Measurements from ENCODE around the gene ATP2B1. TPM values are rescaled to one million over a fixed set of nuclear protein-coding genes. Genes with fewer than 3 reads are reported as not detected.
A peak's percentile ranks its signal among the peaks of the same experiment; 100 is the strongest.
"Not testable (repeated sequence)": the region's sequence is repeated elsewhere in the genome, so short reads cannot be mapped to it uniquely, and the experiment has no call there.

Gene ATP2B1
- total RNA-seq, 1 donor from 2014 or later, result 11.9 TPM

DNA sequence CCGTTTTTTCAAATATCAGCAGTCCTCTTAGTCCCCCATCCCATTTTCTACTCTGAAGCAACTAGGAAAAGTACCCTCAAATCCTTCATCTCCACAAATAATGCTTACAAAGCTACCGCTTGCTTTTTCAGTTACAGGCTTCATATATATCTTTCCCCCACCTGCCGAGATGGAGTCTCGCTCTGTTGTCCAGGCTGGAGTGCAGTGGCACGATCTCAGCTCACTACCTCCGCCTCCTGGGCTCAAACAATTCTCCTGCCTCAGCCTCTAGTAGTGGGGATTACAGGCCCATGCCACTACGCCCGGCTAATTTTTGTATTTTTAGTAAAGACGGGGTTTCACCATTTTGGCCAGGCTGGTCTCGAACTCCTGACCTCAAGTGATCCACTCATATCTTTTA lies 10.9 kb downstream of the ATP2B1 start:
- intact Hi-C loops (cut with micrococcal nuclease); ATAC-seq; DNase-seq: not testable (repeated sequence)

- no peak for DNase-seq
- intact Hi-C loops (cut with micrococcal nuclease), result no loop called here
- ATAC-seq, result no peak
Measured at GRCh38 chr12:89697296-89697695, 11.3 kb downstream of the ATP2B1 start.

DNA sequence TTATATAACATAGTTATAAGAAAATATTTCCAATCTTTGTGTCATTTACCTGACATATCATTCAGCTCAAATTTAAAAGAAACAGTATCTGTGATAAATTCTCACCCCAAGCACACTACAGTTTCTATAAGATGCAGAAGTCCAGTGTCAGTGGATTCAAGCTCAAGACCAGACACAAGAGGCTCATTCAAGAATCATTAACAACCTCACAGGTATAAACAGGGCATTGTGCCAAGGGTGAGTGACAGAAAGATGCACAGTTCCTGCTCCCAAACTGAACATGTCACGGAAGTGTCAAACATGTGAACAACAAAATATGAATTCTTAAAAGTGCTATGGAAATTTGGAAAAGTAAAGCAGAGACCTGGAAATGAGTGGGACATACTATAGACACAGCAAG lies 12.8 kb downstream of the ATP2B1 start:
- intact Hi-C loops (cut with micrococcal nuclease), result no loop called here
- DNase-seq, result no peak
- ATAC-seq, result no peak

GRCh38 chr12:89695100-89695499 lies 13.5 kb downstream of the ATP2B1 start:
- intact Hi-C loops (cut with micrococcal nuclease), result no loop called here
- DNase-seq, result no peak
- peak; percentile 78 for ATAC-seq

GRCh38 chr12:89694542-89694941 lies 14.1 kb downstream of the ATP2B1 start:
- ATAC-seq (no peak), DNase-seq (no peak)
- intact Hi-C loops (cut with micrococcal nuclease), result no loop called here

GRCh38 chr12:89693639-89694202 lies 14.9 kb downstream of the ATP2B1 start:
- ATAC-seq (no peak), DNase-seq (no peak)
- intact Hi-C loops (cut with micrococcal nuclease), result no loop called here

DNA sequence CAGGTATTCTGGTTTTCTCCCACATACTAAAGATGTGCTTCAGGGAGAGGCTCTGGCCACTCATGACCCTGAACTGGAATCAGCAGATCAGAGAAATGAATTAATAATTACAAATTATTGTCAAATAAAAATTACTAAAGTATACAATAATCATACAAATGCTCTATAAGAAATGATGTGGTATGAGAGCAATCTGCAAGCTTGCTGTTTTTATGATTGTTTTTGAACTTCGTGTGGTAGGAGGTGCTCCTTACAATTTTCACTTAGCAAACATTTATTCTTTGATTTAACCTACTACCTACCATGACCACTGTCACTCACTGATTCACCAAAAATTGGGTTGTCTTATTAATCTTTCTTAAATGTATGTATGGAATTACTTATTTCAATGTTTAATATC lies 16.2 kb downstream of the ATP2B1 start:
- no peak for ATAC-seq
- intact Hi-C loops (cut with micrococcal nuclease), result no loop called here
- DNase-seq, result no peak

DNA sequence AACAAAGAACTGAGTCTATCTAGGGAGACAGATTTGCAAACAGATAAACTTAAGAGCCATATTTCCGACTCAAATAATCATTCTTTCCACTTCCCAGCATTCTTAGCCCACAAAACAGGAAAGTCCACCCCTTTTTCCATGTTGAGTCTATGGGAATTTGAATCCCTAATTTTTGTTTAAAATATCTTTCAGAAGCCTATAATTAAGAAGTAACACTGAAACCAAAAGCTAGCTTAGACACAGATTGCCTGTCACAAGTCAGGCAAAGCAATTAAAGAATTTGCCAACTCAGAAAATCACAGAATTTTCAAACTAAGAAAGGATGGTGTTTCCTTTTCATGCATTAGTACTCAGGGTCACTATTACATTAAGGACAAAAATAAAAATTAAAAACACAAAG lies 17.0 kb downstream of the ATP2B1 start:
- no peak for ATAC-seq
- no peak for DNase-seq
- intact Hi-C loops (cut with micrococcal nuclease), result no loop called here

GRCh38 chr12:89690925-89691324 lies 17.7 kb downstream of the ATP2B1 start:
- intact Hi-C loops (cut with micrococcal nuclease), result no loop called here
- DNase-seq (no peak), ATAC-seq (no peak)

DNA sequence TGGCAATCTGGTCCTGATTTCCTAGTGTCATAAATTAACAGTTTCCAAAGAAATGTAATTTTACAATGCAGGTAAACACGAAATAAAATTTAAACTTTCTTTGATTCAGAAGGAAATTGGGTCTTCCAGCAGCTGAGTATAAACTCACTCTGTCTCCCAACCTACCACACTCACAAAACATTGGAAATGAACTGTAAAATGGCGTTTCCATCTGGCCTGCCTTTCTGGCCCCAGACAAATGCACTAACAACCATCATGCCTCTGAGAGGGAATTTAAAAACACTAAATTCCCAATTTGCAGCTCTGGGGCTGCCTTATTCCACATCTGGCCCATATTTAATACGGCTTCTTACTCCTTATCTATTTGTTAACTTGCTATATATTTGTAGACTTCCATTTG lies 19.3 kb downstream of the ATP2B1 start:
- ATAC-seq, result no peak
- intact Hi-C loops (cut with micrococcal nuclease), result no loop called here
- no peak for DNase-seq

- DNase-seq (no peak), ATAC-seq (no peak)
Measured at GRCh38 chr12:89686311-89686710, 22.3 kb downstream of the ATP2B1 start.

GRCh38 chr12:89685363-89685972 lies 23.2 kb downstream of the ATP2B1 start:
- no peak for ATAC-seq
- DNase-seq, result no peak
- intact Hi-C loops (cut with micrococcal nuclease), result no loop called here

More at GRCh38 chr12:89686311-89686710, 22.3 kb downstream of the ATP2B1 start:
- intact Hi-C loops (cut with micrococcal nuclease), result no loop called here

GRCh38 chr12:89684136-89684535 lies 24.5 kb downstream of the ATP2B1 start:
- no peak for ATAC-seq
- intact Hi-C loops (cut with micrococcal nuclease), result no loop called here
- no peak for DNase-seq

- no peak for DNase-seq
- ATAC-seq, result no peak
- intact Hi-C loops (cut with micrococcal nuclease), result no loop called here
Measured at GRCh38 chr12:89682284-89682683, 26.4 kb downstream of the ATP2B1 start.

GRCh38 chr12:89680409-89680808 lies 28.2 kb downstream of the ATP2B1 start:
- no peak for DNase-seq
- intact Hi-C loops (cut with micrococcal nuclease), result no loop called here
- no peak for ATAC-seq

DNA sequence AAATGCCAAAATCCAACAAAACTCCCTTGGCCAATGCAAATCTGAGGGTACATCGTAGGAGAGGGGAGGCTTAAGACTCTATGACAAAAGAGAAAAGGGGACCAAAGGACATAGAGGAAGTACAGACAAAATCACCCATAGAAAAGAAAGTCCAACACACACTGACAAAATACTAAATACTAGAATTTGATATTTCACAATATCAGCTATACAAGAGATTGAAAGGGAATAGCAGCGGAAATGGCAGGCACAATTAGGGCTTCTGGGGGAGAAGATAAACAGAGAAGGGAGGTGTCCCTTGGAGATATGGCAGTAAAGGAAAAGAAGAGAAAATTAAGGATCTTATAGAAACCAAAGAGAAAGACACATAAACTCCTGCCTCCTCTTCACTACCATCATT lies 29.0 kb downstream of the ATP2B1 start:
- no peak for DNase-seq
- no peak for ATAC-seq
- intact Hi-C loops (cut with micrococcal nuclease), result no loop called here

GRCh38 chr12:89678225-89678624 lies 30.4 kb downstream of the ATP2B1 start:
- intact Hi-C loops (cut with micrococcal nuclease), result no loop called here
- DNase-seq (no peak), ATAC-seq (no peak)

DNA sequence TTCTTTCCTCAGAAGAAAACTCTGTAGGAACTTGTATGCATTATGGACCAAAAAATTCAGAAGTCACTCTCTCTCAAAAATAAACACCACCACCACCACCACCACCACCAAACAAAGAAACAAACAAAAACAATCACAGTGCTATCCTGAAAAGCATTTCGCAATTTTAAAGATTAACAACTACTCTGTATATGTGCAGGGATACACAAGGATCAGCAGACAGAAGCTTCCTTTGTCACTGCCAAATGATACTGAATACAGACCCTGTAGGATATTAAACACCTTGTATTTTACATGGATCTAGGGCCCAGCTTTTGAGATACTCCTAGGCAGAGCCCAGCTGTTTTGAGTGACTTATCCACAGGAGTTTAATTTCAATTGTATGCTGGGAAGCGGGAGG lies 31.7 kb downstream of the ATP2B1 start:
- ATAC-seq (no peak), DNase-seq (no peak)
- intact Hi-C loops (cut with micrococcal nuclease), result no loop called here

GRCh38 chr12:89674326-89674942 lies 34.2 kb downstream of the ATP2B1 start:
- no peak for DNase-seq
- intact Hi-C loops (cut with micrococcal nuclease), result no loop called here
- ATAC-seq, result no peak

DNA sequence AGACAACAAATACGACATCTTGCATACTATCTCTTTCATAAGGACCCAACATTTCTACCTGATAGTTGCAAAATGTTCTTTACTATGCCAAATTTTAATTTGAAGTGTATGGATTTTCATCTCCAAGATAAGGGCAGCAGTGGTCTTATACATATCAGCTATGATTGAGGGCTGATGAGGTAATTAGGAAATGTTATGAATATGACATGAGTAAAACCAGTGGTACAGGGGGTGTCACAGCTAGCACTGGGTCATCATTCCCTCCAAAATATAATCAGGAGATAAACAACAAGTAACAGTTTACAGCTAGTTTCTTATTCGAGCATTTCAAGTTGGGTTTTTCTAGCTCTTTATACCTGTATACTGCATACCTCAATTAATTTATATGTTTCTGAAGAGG lies 35.0 kb downstream of the ATP2B1 start:
- ATAC-seq (no peak), DNase-seq (no peak)
- intact Hi-C loops (cut with micrococcal nuclease), result no loop called here

DNA sequence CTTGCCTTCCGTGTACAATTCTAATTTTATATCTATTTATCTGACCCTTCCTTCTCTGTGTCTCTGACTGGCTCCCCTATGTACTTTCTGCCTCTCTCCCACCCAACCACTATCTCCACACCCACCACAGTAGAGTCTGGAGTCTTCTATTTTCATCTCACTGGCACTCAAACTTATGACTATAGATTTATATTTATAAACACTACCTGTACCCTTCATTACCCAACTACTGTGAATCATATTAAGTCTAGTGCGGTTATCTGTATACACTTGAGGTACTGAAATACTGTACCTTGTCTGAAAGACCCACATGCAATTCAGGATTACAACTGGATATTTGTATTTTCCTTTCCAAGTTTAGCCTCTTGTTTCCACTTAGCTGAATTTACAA lies 36.1 kb downstream of the ATP2B1 start:
- ATAC-seq (no peak), DNase-seq (no peak)
- intact Hi-C loops (cut with micrococcal nuclease), result no loop called here

All from left ventricle myocardium superior (tissue), 1 donor.